HG02943 (cell line): ENCODE results near the gene CDC7.

Experiments used
- ATAC-seq: cut with Tn5 transposase; IDR thresholded peaks from one replicate; pipeline ENCODE4 v1.9.1; 2021; ENCODE audit warnings: mild to moderate bottlenecking, low read depth, moderate library complexity; ENCODE audit not compliant: unreplicated experiment

The CDC7 gene

GRCh38 chr1:91546301-91546581 lies 45.6 kb downstream of the CDC7 start:
- no peak for ATAC-seq

GRCh38 chr1:91546876-91547275 lies 46.2 kb downstream of the CDC7 start:
- no peak for ATAC-seq

- ATAC-seq: no peak
These were observed 47.9 kb downstream of the CDC7 start for GRCh38 chr1:91548376-91549040.

- no peak for ATAC-seq
These were observed 48.5 kb downstream of the CDC7 start for GRCh38 chr1:91549041-91549735.

GRCh38 chr1:91550961-91551360 lies 50.3 kb downstream of the CDC7 start:
- ATAC-seq: no peak

GRCh38 chr1:91552091-91552490 lies 51.4 kb downstream of the CDC7 start:
- no peak for ATAC-seq

GRCh38 chr1:91552596-91552995 lies 51.9 kb downstream of the CDC7 start:
- ATAC-seq: no peak

GRCh38 chr1:91553177-91553591 lies 52.5 kb downstream of the CDC7 start:
- ATAC-seq: no peak

GRCh38 chr1:91555074-91555730 lies 54.6 kb downstream of the CDC7 start:
- no peak for ATAC-seq

- ATAC-seq: no peak
These were observed 55.3 kb downstream of the CDC7 start for GRCh38 chr1:91555821-91556531.

- ATAC-seq: no peak
These were observed 55.9 kb downstream of the CDC7 start for GRCh38 chr1:91556556-91556955.

GRCh38 chr1:91557039-91557690 lies 56.5 kb downstream of the CDC7 start:
- ATAC-seq: no peak

- no peak for ATAC-seq
These were observed 57.2 kb downstream of the CDC7 start for GRCh38 chr1:91557826-91558225.

GRCh38 chr1:91559046-91559750 lies 58.5 kb downstream of the CDC7 start:
- no peak for ATAC-seq

GRCh38 chr1:91559838-91560565 lies 59.4 kb downstream of the CDC7 start:
- no peak for ATAC-seq

- no peak for ATAC-seq
These were observed 64.4 kb downstream of the CDC7 start for GRCh38 chr1:91564888-91565701.

- ATAC-seq: no peak
These were observed 66.9 kb downstream of the CDC7 start for GRCh38 chr1:91567583-91567982.

- ATAC-seq: no peak
These were observed 67.6 kb downstream of the CDC7 start for GRCh38 chr1:91568261-91568660.
